ENCODE data around the gene LRRC28. TPM values are rescaled to one million over a fixed set of nuclear protein-coding genes. Genes with fewer than 3 reads are reported as not detected.
"Not testable (repeated sequence)": the region's sequence is repeated elsewhere in the genome, so short reads cannot be mapped to it uniquely, and the experiment has no call there.

The LRRC28 gene
- total RNA-seq, 1 experiment from 2014 or later: 24.8 TPM

DNA sequence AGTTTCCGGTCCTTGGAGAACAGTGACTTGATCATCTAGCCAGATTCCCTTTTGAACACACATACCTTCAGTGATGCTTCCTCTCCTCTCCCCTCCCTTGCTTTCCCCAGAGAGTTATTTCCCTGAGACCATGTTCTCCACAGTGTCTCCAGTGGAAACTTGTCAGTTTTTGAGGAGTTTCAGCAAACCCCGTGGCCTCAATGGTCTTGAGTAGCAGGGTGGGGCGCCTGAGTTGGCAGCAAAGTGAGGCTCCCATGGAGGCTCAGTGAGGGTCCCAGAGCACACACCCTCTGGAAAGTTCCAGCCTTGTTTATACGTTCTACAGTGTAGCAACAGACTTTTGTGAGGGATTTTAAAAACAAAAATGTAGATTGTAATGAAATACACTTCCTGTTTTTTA is 135.1 kb downstream of the LRRC28 start:
- H3K9me3 ChIP-seq (replicated peaks): no peaks in the 10 kb centered on the region; the same call in 1 of the 2 replicates
- H3K4me3 ChIP-seq: no peak overlapping the region
- H3K36me3 ChIP-seq: peaks cover 2% of the 10 kb centered on the region; the same call in 1 of the 2 replicates
- no peak overlapping the region for H3K27ac ChIP-seq
- no peak for DNase-seq (ENCODE audit: low read depth in 1 of 2, low spot score in 2 of 2)
- no peaks in the 10 kb centered on the region for H3K4me1 ChIP-seq (replicated peaks)
- no peaks in the 10 kb centered on the region for H3K27me3 ChIP-seq (replicated peaks)

DNA sequence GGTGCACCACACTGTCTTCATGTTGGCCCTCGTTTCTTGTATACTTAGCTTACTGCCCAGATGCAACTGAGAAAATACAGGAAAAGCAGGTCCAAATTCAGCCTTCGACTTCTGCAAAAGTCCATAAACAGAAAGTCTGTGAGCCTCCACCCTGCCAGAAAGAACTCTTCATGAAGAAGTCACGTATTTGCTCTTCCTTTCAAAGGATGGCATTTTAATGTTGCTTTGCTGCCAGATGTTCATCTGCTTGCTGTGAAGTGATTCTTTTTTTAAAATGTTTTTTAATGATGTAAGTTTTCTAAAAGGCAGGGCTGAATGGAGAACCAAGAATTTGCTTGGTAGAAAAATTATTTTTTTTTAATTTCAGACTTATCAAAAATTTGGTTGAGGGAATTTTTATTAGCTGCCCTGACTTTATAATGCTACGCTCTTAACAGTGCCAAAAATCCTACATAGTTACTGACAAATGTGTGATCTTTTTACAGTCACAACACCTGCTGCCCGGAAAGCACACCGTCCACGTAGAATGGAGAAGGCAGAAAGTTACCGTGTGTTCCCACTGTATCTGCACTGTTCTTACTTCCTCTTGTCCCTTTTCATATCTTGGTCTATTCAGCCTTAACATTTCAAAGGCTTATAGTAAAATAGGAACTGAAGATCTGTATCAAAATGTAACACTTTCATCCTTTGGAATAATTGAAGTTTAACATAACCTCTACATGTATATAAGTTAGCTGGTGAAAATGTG is 136.3 kb downstream of the LRRC28 start:
- Histone ChIP-seq H3K36me3 (peaks cover 2% of the 10 kb centered on the region; the same call in 1 of the 2 replicates), H3K4me3 (no peak overlapping the region), H3K27me3 (replicated peaks) (no peaks in the 10 kb centered on the region), H3K9me3 (replicated peaks) (no peaks in the 10 kb centered on the region; the same call in 1 of the 2 replicates), H3K4me1 (replicated peaks) (no peaks in the 10 kb centered on the region), H3K27ac (no peak overlapping the region)
- DNase-seq (ENCODE audit: low read depth in 1 of 2, low spot score in 2 of 2): no peak

DNA sequence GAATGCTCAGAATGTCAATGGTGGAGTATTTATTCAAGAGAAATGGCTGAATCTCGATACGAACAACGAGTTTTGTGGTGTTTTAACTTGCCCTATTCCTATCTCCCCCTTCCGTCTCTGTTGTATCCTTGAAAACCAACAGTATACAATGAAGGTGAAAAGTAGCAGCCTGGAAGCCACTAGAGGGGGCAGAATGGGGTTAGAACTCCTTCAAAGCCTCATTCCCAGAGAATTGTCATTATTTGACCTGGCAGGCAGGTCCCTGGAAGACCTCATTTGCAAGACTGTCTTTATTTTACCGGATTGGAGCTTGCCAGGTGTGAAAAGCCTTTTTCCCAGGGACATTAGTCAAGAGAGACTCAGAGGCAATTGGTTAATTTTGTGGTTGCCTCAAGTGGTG is 139.4 kb downstream of the LRRC28 start:
- DNase-seq (ENCODE audit: low read depth in 1 of 2, low spot score in 2 of 2): no peak
- Histone ChIP-seq H3K36me3 (peaks cover 2% of the 10 kb centered on the region; the same call in 1 of the 2 replicates), H3K4me3 (no peak overlapping the region), H3K4me1 (replicated peaks) (no peaks in the 10 kb centered on the region), H3K27ac (no peak overlapping the region), H3K9me3 (replicated peaks) (no peaks in the 10 kb centered on the region; the same call in 1 of the 2 replicates), H3K27me3 (replicated peaks) (no peaks in the 10 kb centered on the region)

DNA sequence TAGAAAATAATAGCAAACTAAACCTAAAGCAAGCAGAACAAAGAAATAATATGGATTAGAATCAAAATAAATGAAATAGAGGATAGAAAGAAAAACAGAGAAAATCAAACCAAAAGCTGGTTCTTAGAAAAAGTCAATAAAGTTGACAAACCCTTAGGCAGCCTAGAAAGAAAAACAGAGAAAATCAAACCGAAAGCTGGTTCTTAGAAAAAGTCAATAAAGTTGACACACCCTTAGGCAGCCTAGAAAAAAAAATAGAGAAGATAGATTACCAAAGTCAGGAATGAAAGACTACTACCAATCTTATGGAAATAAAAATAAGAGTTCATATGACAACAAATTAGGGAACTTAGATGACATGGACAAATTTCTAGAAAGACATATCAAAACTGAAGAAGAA is 142.4 kb downstream of the LRRC28 start:
- Histone ChIP-seq H3K27me3 (replicated peaks) (no peaks in the 10 kb centered on the region), H3K9me3 (replicated peaks) (peaks cover 4% of the 10 kb centered on the region; the same call in 1 of the 2 replicates), H3K27ac (no peak overlapping the region), H3K36me3 (no peaks in the 10 kb centered on the region), H3K4me3 (no peak overlapping the region), H3K4me1 (replicated peaks) (no peaks in the 10 kb centered on the region)
- no peak for DNase-seq (ENCODE audit: low read depth in 1 of 2, low spot score in 2 of 2)

DNA sequence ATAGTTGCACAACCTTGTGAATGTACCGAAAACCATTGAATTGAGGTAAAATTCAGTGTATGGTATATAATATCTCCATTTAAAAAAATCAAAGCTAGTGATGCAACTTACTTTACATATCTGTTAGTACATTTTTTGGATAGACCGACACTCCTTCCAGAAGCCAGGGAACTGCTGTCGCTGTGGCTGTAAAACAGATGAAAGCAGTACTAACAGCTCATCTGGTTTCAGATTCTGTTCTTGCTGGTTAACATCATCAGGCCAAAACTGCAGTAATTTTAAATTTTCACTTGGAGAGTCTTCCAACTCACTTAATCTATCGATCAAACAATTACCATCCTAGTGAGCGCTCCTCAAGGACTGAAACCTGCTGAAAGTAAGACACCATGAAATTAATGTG is 145.1 kb downstream of the LRRC28 start:
- Histone ChIP-seq H3K36me3 (no peaks in the 10 kb centered on the region), H3K9me3 (replicated peaks) (peaks cover 4% of the 10 kb centered on the region; the same call in 1 of the 2 replicates), H3K27me3 (replicated peaks) (no peaks in the 10 kb centered on the region), H3K4me1 (replicated peaks) (no peaks in the 10 kb centered on the region), H3K27ac (no peak overlapping the region), H3K4me3 (no peak overlapping the region)
- no peak for DNase-seq (ENCODE audit: low read depth in 1 of 2, low spot score in 2 of 2)

DNA sequence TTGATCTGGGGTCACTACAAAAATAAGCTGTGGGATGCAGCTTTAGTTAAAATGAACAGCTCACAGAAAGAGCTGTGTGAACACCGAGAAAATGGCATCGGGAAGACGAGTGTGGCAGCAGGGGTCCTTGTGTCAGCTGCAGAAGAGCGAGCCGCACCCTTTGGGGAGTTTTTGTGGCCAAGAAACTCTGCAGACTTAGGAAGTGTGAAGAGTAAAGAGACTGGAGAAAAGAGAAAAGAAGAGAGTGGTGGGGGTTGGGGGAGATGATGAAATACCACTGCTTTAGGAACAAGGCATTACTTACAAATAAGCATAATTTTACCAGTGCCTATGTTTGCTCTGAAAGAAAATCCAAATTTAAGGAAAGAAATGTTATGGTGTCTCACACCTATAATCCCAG is 147.8 kb downstream of the LRRC28 start:
- DNase-seq (ENCODE audit: low read depth in 1 of 2, low spot score in 2 of 2): no peak
- Histone ChIP-seq H3K27me3 (replicated peaks) (no peaks in the 10 kb centered on the region), H3K9me3 (replicated peaks) (0 out of 2 replicates have a peak, but pooled peaks cover 4% of the 10 kb centered on the region), H3K4me1 (replicated peaks) (no peaks in the 10 kb centered on the region), H3K27ac (no peak overlapping the region), H3K4me3 (no peak overlapping the region), H3K36me3 (no peaks in the 10 kb centered on the region)

DNA sequence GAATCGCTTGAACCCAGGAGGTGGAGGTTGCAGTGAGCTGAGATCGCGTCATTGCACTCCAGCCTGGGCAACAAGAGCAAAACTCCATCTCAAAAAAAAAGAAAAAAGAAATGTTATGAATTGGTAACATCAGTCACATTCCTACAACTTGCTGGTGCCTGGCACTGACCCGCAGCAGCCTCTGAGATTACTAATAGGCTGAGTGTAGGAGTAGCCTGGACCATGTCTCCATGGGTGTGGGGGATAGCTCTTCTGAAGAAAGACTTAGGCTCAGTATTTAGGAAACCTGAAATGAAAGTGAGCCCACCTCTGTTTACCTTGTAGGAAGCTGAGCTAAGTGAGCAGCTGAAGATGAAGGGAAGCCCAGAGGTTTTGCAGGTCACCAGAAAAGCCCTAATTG is 148.3 kb downstream of the LRRC28 start:
- Histone ChIP-seq H3K4me1 (replicated peaks) (no peaks in the 10 kb centered on the region), H3K27ac (no peak overlapping the region), H3K27me3 (replicated peaks) (no peaks in the 10 kb centered on the region), H3K4me3 (no peak overlapping the region), H3K36me3 (no peaks in the 10 kb centered on the region), H3K9me3 (replicated peaks) (0 out of 2 replicates have a peak, but pooled peaks cover 4% of the 10 kb centered on the region)
- no peak for DNase-seq (ENCODE audit: low read depth in 1 of 2, low spot score in 2 of 2)

DNA sequence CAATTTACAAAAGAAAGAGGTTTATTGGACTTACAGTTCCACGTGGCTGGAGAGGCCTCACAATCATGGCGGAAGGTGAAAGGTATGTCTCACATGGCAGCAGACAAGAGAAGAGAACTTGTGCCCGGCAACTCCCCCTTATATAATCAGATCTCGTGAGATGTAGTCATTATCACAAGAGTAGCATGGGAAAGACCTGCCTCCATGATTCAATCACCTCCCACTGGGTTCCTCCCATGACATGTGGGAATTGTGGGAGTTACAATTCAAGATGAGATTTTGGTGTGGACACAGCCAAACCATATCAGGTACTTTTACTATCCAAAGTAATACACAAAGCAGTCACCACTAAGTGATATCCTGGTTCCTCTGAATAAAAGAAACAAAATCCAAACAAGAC is 149.9 kb downstream of the LRRC28 start:
- not testable (repeated sequence) for H3K27ac ChIP-seq; H3K4me1 ChIP-seq (replicated peaks); H3K4me3 ChIP-seq; DNase-seq (ENCODE audit: low read depth in 1 of 2, low spot score in 2 of 2); H3K36me3 ChIP-seq; H3K27me3 ChIP-seq (replicated peaks); H3K9me3 ChIP-seq (replicated peaks)

DNA sequence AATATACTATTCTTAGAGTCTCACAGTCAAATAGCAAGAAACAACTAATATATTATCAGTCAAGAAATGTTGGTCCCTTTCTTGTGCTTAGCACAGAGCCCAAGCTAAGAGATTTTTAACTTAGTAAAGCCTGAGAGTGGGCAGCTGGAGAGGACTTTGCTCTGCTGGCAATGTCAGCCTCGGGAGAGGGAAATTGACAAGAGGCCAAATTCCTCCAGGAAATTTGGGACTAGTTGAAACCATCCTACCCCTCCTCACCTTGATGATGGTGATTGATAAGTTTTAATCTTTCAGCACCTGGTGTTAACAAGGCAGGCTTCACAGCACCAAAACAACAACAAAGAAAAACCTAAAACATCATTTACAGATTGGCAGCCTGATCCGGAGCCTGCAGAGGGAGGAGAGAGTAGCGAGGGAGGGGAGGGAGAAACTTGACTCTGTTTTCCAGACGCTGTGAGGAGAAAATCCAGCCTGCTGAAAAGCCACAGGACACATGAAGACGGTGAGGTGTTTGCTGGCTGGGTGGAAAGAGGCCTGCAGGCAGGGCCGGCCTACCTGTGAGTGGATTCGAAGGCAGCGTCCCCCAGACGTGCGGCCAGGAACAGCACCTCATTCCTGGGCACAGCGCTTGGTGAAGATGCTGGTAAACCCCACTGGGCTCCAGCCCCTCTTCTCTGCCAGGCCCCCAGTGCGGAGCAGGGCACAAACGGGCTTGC is 150.9 kb downstream of the LRRC28 start:
- H3K36me3 ChIP-seq: no peaks in the 10 kb centered on the region
- no peaks in the 10 kb centered on the region for H3K9me3 ChIP-seq (replicated peaks)
- no peaks in the 10 kb centered on the region for H3K27me3 ChIP-seq (replicated peaks)
- H3K4me1 ChIP-seq (replicated peaks): no peaks in the 10 kb centered on the region
- no peak for DNase-seq (ENCODE audit: low read depth in 1 of 2, low spot score in 2 of 2)
- no peak overlapping the region for H3K27ac ChIP-seq
- no peak overlapping the region for H3K4me3 ChIP-seq

DNA sequence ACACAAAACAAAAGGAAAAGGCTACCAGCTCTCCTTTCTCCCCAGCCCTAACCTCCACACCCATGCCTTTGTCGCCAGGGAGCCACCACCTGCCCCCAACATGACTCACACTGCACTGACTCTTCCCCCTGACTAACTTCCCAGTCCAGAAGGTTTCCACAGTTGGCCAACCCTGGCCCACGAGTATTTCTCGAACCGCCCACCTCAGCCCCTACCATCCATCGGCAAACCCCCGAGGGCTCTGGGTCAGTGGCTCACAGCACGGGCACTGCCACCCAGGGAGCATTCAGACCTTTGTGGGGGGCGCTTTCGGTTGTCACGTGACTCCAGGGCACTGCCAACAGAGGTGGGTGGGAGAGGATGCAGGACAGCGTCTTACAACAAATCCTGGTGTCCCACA is 152.3 kb downstream of the LRRC28 start:
- H3K27ac ChIP-seq: no peak overlapping the region
- H3K4me3 ChIP-seq: no peak overlapping the region
- H3K36me3 ChIP-seq: no peaks in the 10 kb centered on the region
- no peaks in the 10 kb centered on the region for H3K9me3 ChIP-seq (replicated peaks)
- H3K27me3 ChIP-seq (replicated peaks): no peaks in the 10 kb centered on the region
- H3K4me1 ChIP-seq (replicated peaks): no peaks in the 10 kb centered on the region
- no peak for DNase-seq (ENCODE audit: low read depth in 1 of 2, low spot score in 2 of 2)

DNA sequence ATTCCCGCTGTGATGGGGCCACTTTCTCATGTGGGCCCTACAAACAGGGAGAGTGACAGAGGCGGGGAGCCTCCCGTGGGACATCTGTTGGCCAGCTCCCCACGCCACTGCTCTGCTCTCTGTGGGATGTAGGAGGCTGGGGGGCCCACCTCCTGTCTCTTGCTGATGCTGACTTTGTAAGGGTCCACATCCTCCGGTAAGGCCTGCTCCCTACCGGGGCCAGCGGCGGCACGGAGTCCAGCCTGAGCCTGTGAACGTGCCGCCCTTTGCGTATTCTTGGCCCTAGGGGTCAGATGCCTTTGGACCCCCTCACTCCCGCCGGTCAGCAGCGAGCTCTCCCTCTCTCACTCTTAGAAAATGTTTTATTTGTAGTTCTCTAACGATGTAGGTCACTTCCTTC is 153.2 kb downstream of the LRRC28 start:
- Histone ChIP-seq H3K27me3 (replicated peaks) (no peaks in the 10 kb centered on the region), H3K27ac (no peak overlapping the region), H3K4me3 (no peak overlapping the region), H3K4me1 (replicated peaks) (no peaks in the 10 kb centered on the region), H3K36me3 (no peaks in the 10 kb centered on the region), H3K9me3 (replicated peaks) (no peaks in the 10 kb centered on the region)
- no peak for DNase-seq (ENCODE audit: low read depth in 1 of 2, low spot score in 2 of 2)

DNA sequence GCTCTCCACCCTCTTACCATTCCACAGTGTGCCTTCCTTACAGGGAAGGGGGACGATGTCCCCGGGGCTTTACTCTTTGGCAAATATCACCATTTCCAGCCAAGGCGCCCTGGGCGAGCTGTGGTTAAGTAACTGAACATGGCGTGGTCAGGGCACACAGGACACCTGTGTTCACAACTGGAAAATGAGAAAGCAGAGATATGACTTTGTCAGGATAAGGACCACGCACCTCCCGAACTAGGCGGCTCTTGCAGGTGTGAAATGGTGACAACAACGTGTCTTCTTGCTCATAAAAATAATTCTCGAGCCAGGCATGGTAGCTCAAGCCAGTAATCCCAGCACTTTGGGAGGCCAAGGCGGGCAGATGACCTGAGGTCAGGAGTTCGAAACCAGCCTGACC is 154.8 kb downstream of the LRRC28 start:
- Histone ChIP-seq H3K27ac (no peak overlapping the region), H3K4me3 (no peak overlapping the region), H3K4me1 (replicated peaks) (no peaks in the 10 kb centered on the region), H3K9me3 (replicated peaks) (no peaks in the 10 kb centered on the region), H3K27me3 (replicated peaks) (no peaks in the 10 kb centered on the region), H3K36me3 (no peaks in the 10 kb centered on the region)
- no peak for DNase-seq (ENCODE audit: low read depth in 1 of 2, low spot score in 2 of 2)

DNA sequence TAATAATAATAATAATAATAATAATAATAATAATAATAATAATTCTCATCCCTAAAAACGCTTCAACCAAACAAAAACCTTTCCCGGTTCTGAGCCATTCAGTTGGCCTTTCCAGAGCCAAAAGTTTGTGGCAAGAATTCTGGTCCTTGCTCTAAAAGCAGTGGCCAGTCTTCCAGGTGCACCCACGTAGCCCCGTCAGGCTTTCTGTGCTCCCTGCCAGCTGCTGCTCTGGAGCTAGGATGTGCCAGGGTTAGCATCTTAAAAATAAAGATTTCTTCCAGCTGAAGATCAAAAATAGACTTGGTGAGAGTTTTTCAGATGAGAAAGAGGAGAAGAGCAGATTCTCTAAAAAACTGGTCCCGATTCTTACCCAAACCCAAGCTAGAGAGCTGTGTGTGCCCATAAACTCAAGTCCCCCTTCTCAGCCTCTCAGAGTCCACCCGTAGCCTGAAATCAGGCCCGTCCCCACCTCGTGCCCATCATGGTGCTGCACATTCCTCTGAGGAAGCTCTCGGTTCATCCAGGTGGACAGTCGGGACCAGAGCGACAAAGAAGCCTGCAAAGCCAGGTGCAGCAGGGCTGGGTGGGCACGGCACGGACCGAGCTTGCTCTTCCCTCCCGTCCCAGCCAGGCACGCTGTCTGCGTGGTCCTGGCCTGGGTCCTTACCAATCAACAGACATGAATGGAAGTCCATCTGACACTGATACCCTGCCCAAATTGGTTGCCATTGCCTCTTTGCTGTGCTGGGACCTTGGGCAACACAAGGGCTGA is 155.6 kb downstream of the LRRC28 start:
- no peak overlapping the region for H3K4me3 ChIP-seq
- DNase-seq (ENCODE audit: low read depth in 1 of 2, low spot score in 2 of 2): no peak
- H3K4me1 ChIP-seq (replicated peaks): no peaks in the 10 kb centered on the region
- H3K27ac ChIP-seq: no peak overlapping the region
- H3K27me3 ChIP-seq (replicated peaks): no peaks in the 10 kb centered on the region
- H3K36me3 ChIP-seq: no peaks in the 10 kb centered on the region
- no peaks in the 10 kb centered on the region for H3K9me3 ChIP-seq (replicated peaks)

DNA sequence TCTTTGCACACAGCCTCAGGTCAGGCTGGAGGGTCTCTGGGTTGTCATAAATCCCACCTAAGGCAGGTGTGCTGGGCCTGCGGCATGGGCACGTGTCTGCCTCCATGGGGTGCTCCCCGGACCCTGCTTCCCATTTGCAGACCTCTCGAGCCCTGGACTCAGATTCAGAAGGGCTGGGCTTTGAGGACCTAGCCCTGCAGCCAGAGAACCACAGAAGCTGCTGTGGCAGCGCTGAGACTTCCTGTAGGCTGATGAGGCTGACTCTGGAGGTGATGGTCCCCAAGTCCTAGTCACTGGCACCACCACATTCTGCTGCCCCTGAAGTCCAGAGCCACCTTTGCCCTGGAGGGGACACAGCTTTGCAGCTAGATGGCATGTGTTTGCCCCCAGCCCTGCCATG is 156.4 kb downstream of the LRRC28 start:
- Histone ChIP-seq H3K9me3 (replicated peaks) (no peaks in the 10 kb centered on the region), H3K4me1 (replicated peaks) (no peaks in the 10 kb centered on the region), H3K4me3 (no peak overlapping the region), H3K27ac (no peak overlapping the region), H3K36me3 (no peaks in the 10 kb centered on the region), H3K27me3 (replicated peaks) (no peaks in the 10 kb centered on the region)
- DNase-seq (ENCODE audit: low read depth in 1 of 2, low spot score in 2 of 2): no peak
